Measurements from ENCODE around the gene NADK. TPM values are rescaled to one million over a fixed set of nuclear protein-coding genes. Genes with fewer than 3 reads are reported as not detected.

The NADK gene
- total RNA-seq, 1 experiment from 2014 or later: 124 TPM

- no peak for TF ChIP-seq USF2 (CRISPR knock-in tag; IDR thresholded peaks at IDR 0.05)
- TF ChIP-seq, protein P1, sequence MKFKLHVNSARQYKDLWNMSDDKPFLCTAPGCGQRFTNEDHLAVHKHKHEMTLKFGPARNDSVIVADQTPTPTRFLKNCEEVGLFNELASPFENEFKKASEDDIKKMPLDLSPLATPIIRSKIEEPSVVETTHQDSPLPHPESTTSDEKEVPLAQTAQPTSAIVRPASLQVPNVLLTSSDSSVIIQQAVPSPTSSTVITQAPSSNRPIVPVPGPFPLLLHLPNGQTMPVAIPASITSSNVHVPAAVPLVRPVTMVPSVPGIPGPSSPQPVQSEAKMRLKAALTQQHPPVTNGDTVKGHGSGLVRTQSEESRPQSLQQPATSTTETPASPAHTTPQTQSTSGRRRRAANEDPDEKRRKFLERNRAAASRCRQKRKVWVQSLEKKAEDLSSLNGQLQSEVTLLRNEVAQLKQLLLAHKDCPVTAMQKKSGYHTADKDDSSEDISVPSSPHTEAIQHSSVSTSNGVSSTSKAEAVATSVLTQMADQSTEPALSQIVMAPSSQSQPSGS (CRISPR knock-in tag; IDR thresholded peaks at IDR 0.05; ENCODE audit: borderline replicate concordance, low read depth): no peak
- TF ChIP-seq RORB (CRISPR knock-in tag; IDR thresholded peaks at IDR 0.05): no peak
- TF ChIP-seq EMX1 (CRISPR knock-in tag; IDR thresholded peaks at IDR 0.05): no peak
- TF ChIP-seq FOXK1 (CRISPR knock-in tag; IDR thresholded peaks at IDR 0.05): no peak
- TF ChIP-seq, protein P2, sequence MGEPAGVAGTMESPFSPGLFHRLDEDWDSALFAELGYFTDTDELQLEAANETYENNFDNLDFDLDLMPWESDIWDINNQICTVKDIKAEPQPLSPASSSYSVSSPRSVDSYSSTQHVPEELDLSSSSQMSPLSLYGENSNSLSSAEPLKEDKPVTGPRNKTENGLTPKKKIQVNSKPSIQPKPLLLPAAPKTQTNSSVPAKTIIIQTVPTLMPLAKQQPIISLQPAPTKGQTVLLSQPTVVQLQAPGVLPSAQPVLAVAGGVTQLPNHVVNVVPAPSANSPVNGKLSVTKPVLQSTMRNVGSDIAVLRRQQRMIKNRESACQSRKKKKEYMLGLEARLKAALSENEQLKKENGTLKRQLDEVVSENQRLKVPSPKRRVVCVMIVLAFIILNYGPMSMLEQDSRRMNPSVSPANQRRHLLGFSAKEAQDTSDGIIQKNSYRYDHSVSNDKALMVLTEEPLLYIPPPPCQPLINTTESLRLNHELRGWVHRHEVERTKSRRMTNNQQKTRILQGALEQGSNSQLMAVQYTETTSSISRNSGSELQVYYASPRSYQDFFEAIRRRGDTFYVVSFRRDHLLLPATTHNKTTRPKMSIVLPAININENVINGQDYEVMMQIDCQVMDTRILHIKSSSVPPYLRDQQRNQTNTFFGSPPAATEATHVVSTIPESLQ (CRISPR knock-in tag; IDR thresholded peaks at IDR 0.05): no peak
Observed at GRCh38 chr1:1775327-1776226, 2.7 kb downstream of the NADK start (continued).

DNA sequence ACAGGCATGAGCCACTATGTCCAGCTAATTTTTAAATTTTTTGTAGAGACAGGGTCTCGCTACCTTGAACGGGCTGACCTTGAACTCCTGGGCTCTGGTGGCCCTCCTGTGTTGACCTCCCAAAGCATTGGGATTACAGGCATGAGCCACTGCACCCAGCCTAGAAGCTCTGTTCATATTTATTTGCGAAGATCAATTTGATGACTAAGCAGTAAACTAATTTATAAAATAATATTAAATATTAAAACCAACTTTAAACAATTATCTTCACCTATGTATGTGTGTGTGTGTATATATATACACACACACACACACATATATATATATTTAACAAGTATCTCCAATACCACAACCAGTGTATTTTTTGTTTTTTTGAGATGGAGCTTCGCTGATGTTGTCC, 4.4 kb downstream of the NADK start:
- Mint-ChIP-seq H3K4me3 (no peak overlapping the region), H3K27me3 (ENCODE audit: low read depth) (no peaks in the 10 kb centered on the region)

More for the DNA sequence above, 4.4 kb downstream of the NADK start:
- H3K27ac Mint-ChIP-seq: no peak overlapping the region
- DNase-seq (ENCODE audit: low spot score) (no peak), ATAC-seq (no peak)
- peaks cover 11% of the 10 kb centered on the region for H3K9me3 Mint-ChIP-seq
- TF ChIP-seq TEAD4 (CRISPR knock-in tag; IDR thresholded peaks at IDR 0.05) (no peak), TP53 (CRISPR knock-in tag; IDR thresholded peaks at IDR 0.05) (no peak), ATF1 (CRISPR knock-in tag; IDR thresholded peaks at IDR 0.05) (no peak), ZSCAN18 (CRISPR knock-in tag; IDR thresholded peaks at IDR 0.05) (no peak), ZNF396 (CRISPR knock-in tag; IDR thresholded peaks at IDR 0.05; ENCODE audit: borderline replicate concordance) (no peak)
- TF ChIP-seq, protein P1 (CRISPR knock-in tag; IDR thresholded peaks at IDR 0.05; ENCODE audit: borderline replicate concordance, low read depth): no peak
- TF ChIP-seq, protein P3, sequence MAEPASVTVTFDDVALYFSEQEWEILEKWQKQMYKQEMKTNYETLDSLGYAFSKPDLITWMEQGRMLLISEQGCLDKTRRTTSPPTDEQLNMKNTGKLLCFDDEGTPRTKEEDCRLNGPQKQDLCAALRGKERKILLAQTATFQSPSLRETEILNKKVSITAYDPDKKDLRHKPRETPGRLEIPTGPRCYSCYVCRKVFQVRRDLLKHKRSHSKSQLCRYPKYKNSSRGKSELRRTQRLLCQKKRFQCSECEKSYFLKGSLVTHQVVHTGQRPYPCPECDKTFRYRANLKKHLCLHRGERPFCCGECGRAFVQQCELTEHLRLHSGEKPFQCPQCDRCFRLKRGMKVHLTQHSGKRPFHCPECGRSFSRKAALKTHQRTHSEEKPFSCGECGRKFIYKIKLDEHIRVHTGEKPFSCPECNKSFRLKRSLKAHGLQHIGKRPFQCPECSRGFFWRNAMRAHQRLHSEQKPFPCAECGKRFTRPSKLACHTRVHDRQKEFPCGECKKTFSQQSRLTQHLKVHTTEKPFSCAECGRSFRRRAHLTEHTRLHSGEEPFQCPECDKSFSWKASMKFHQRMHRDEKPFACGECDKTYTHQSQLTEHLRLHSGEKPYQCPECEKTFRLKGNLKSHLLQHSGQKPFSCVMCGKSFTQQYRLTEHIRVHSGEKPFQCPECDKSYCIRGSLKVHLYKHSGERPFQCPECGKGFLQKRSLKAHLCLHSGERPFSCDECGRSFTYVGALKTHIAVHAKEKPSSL (CRISPR knock-in tag; conservative IDR thresholded peaks at IDR 0.05): no peak
- H3K36me3 Mint-ChIP-seq: peaks cover 33% of the 10 kb centered on the region
- ChIA-PET POLR2A (no interaction called here), CTCF (no interaction called here)
- peaks cover 21% of the 10 kb centered on the region for H3K4me1 Mint-ChIP-seq
